ENCODE data around the gene KPNA4.

- TF ChIP-seq CTCF (IDR thresholded peaks at IDR 0.05; ENCODE audit: low read depth, low read length, poor library complexity, severe bottlenecking) (no peak), EZH2phosphoT487 (IDR thresholded peaks at IDR 0.05; ENCODE audit: borderline replicate concordance, low read length) (no peak)
These were observed 18.6 kb downstream of the KPNA4 start for GRCh38 chr3:160546727-160547126.
